Nephron progenitor cell (in vitro differentiated cells): ENCODE measurements around the gene CX3CL1.
"Not testable (repeated sequence)": the region's sequence is repeated elsewhere in the genome, so short reads cannot be mapped to it uniquely, and the experiment has no call there.

Experiments
- DNase-seq: peaks from one replicate; pipeline ENCODE4 v3.0.0; 2021
- H3K27ac Mint-ChIP-seq: 2 replicates; pipeline ENCODE4 v1.8.0; 2021; ENCODE audit warnings: mild to moderate bottlenecking, moderate library complexity, mixed read lengths
- H3K27me3 Mint-ChIP-seq: 2 replicates; pipeline ENCODE4 v1.8.0; 2021; ENCODE audit warnings: mild to moderate bottlenecking, low read depth, mixed read lengths; ENCODE audit not compliant: poor library complexity
- H3K36me3 Mint-ChIP-seq: 2 replicates; pipeline ENCODE4 v1.8.0; 2021; ENCODE audit warnings: low read depth, mixed read lengths
- H3K4me1 Mint-ChIP-seq: 2 replicates; pipeline ENCODE4 v1.8.0; 2021; ENCODE audit warnings: mixed read lengths
- H3K4me3 Mint-ChIP-seq: 2 replicates; pipeline ENCODE4 v1.8.0; 2021; ENCODE audit warnings: mild to moderate bottlenecking, moderate library complexity, mixed read lengths
- H3K9me3 Mint-ChIP-seq: 2 replicates; pipeline ENCODE4 v1.8.0; 2021; ENCODE audit warnings: mild to moderate bottlenecking, moderate library complexity, mixed read lengths
- CTCF ChIP-seq: fragments of 200-600 bp; sonication (generic); IDR thresholded peaks from 2 replicates; pipeline ENCODE4 v1.5.0; 2021; ENCODE audit warnings: antibody characterized with exemption

Gene CX3CL1

DNA sequence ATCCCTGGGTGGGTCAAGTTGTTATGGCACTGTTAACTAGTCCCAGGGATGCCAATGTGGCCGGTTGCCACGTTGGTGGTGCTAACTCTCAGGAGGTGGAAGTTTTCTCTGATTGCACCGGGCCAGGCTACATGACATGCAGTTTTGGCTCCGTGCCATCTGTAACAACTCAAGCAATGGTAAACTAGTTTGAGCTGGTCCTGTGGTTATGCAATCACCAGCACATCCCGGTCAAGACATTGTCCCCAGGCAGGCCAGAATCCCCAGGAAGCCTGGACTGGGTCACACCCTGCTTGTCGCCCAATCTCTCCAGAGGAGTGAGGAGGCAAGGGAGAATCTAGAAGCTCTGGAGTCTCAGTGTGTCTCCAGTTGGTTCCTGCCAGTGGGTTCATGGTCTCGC is 22.2 kb downstream of the CX3CL1 start:
- H3K36me3 Mint-ChIP-seq, result no peaks in the 10 kb centered on the region
- no peak overlapping the region for H3K4me3 Mint-ChIP-seq
- H3K27me3 Mint-ChIP-seq, result peaks cover 36% of the 10 kb centered on the region
- no peak overlapping the region for H3K27ac Mint-ChIP-seq
- no peaks in the 10 kb centered on the region for H3K4me1 Mint-ChIP-seq
- no peak for TF ChIP-seq CTCF
- no peak for DNase-seq
- H3K9me3 Mint-ChIP-seq, result no peaks in the 10 kb centered on the region

- Mint-ChIP-seq H3K36me3 (no peaks in the 10 kb centered on the region), H3K9me3 (no peaks in the 10 kb centered on the region), H3K27ac (no peak overlapping the region), H3K4me1 (no peaks in the 10 kb centered on the region), H3K4me3 (no peak overlapping the region), H3K27me3 (peaks cover 34% of the 10 kb centered on the region)
- DNase-seq, result no peak
- TF ChIP-seq CTCF, result no peak
Observed at GRCh38 chr16:57395026-57395425, 22.7 kb downstream of the CX3CL1 start.

- Mint-ChIP-seq H3K4me3 (no peak overlapping the region), H3K27ac (no peak overlapping the region), H3K9me3 (no peaks in the 10 kb centered on the region), H3K4me1 (no peaks in the 10 kb centered on the region), H3K36me3 (no peaks in the 10 kb centered on the region), H3K27me3 (peaks cover 21% of the 10 kb centered on the region)
- TF ChIP-seq CTCF, result no peak
- DNase-seq, result no peak
Observed at GRCh38 chr16:57396786-57397185, 24.5 kb downstream of the CX3CL1 start.

DNA sequence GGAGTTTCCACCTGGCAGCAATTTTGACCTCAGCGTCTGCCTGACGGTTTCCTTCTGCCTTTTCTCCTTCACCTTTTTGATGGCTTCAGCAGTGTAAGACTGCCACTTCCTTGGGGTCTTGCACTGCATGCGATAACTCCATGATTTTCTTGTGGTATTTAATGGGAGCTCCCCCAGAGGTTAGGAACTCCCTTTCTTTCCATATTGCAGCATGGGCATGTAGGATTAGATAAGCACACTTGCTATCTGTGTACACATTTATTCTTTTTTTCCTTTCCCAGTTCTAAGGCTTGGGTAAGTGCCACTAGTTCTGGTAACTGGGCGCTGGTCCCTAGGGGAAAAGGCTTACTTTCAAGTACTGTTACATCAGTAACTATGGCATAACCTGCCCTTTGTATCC is 25.2 kb downstream of the CX3CL1 start:
- not testable (repeated sequence) for H3K27ac Mint-ChIP-seq, H3K4me1 Mint-ChIP-seq, DNase-seq, H3K4me3 Mint-ChIP-seq, H3K36me3 Mint-ChIP-seq, H3K9me3 Mint-ChIP-seq
- H3K27me3 Mint-ChIP-seq, result peaks cover 17% of the 10 kb centered on the region

- Mint-ChIP-seq H3K27ac (no peak overlapping the region), H3K4me3 (no peak overlapping the region), H3K4me1 (no peaks in the 10 kb centered on the region), H3K27me3 (peaks cover 21% of the 10 kb centered on the region), H3K36me3 (no peaks in the 10 kb centered on the region), H3K9me3 (no peaks in the 10 kb centered on the region)
- no peak for TF ChIP-seq CTCF
- peak; percentile 35 for DNase-seq
Observed at GRCh38 chr16:57401943-57402640, 29.8 kb downstream of the CX3CL1 start.

- Mint-ChIP-seq H3K9me3 (no peaks in the 10 kb centered on the region), H3K4me1 (peaks cover 4% of the 10 kb centered on the region), H3K4me3 (no peak within 1 kb of the TSS), H3K27ac (peak within 1 kb of the TSS; percentile 17), H3K36me3 (no peaks in the 10 kb centered on the region), H3K27me3 (peaks cover 24% of the 10 kb centered on the region)
- no peak for TF ChIP-seq CTCF
- no peak for DNase-seq
Observed at GRCh38 chr16:57403965-57404817, 31.9 kb downstream of the CX3CL1 start, which contains the start of gene CCL17. CCL17 (plus strand) TSS chr16:57404767; CDS start chr16:57413933, 9,166 bp downstream.
